HG03159 (cell line): ENCODE data around the gene UAP1L1.

Experiments
- ATAC-seq: cut with Tn5 transposase; IDR thresholded peaks from one replicate; pipeline ENCODE4 v1.9.1; 2021; ENCODE audit warnings: mild to moderate bottlenecking, moderate library complexity; ENCODE audit not compliant: unreplicated experiment

Gene UAP1L1

DNA sequence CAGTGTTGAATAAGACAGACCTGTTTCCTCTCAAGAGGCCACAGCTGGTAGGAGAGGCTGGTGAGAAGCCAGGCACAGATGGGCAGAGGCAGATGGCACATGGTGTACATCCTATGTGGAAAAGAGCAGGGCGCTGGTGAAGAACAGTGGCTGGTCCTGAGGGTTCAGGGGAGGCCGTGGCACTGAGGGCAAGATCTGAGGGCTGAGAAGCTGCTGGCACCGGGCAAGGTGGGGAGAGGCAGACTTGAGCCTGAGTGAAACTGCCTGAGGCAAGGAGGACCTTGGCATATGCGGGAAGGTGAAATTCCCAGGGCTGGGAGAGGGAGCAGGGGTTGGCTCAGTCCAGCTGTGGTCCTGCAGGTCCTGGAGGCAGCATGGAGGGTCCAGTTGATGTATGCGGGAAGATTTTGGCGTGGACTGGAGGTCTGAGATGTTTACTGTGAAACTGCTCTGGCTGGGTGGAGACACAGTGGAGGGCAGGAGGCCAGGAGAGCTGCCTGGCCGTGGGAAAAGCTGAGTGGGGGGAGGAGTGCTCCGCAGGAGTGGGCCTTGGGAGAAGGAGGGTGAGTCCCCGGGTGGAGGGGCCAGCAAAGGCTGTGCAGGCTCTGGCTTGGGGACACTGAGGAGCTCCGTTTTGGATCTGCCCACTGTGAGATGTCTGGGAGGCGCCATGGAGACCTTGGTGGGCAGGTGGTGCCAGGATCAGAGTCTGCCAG lies 12.1 kb downstream of the UAP1L1 start:
- ATAC-seq: no peak

DNA sequence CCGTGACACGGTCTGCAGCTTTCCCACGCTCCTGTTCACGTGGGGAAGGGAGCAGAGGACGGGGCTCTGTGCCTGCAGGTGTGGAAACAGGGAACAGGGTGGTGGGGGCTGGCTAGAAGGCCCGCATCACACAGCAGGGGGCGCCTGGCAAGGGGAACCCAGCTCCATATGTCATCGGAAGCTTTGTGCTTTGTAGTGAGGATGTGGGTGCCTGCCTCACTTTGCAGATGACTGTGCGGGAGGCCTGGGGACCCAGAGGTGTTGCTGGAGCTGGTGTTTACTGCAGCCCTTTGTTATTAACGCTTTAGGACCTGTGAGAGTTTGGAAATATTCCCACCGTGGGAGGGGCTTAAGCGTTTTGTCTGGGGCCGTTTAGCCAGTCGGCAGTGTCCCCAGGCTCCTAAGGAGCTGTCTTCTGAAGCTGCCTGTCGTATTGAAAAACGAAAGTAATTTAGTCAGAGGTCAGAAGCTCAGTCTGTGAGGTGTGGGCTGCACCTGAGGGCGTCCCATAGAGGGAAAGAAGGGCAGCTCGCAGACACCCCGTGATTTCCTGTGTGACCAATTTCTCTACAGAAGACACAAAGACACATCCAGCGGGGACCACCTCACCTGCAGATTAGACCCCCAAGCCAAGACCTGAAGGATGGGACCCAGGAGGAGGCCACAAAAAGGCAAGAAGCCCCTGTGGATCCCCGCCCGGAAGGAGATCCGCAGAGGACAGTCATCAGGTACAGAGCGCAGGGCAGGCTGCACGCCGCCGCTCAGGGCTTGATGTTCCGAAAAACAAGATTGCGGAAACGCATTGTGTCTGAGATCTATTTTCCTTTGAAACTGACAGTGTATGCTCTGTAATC lies 18.6 kb downstream of the UAP1L1 start:
- no peak for ATAC-seq

DNA sequence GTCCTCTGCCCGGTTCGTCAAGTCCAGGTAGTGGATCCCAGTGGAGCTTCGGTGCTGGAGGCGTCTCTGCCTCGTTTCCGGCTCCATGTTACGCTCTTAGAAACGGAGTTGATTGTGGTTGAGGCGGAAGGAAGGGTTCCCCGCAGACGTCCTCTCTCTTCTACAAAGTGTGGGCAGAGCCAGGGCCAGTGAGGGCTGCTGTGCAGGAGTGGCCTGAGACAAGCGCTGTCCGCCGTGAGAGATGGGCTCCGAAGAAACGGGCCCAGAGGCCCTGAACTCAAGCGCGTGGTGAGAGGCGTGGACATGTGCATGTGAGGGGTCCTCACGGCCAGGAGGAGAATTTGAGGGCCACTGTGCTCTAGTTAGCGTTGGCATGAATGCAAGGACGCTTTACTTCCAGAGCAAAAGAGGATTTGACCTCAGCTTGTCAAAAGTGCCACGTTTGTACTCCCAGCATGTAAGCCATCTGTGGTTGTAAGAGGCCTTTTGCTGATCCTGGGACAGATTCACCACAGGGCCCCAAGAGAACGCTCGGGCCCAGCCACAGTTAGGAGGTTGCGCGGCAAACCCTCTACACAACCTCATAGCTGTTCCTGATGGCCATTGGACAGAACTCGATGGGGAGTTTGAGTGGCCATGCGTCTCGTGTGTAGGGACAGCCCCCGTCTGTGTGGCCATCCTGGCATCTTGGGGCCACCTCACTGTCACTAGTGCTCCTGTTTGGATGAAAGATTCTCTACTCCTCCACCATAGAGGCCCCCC lies 19.6 kb downstream of the UAP1L1 start:
- ATAC-seq: no peak

DNA sequence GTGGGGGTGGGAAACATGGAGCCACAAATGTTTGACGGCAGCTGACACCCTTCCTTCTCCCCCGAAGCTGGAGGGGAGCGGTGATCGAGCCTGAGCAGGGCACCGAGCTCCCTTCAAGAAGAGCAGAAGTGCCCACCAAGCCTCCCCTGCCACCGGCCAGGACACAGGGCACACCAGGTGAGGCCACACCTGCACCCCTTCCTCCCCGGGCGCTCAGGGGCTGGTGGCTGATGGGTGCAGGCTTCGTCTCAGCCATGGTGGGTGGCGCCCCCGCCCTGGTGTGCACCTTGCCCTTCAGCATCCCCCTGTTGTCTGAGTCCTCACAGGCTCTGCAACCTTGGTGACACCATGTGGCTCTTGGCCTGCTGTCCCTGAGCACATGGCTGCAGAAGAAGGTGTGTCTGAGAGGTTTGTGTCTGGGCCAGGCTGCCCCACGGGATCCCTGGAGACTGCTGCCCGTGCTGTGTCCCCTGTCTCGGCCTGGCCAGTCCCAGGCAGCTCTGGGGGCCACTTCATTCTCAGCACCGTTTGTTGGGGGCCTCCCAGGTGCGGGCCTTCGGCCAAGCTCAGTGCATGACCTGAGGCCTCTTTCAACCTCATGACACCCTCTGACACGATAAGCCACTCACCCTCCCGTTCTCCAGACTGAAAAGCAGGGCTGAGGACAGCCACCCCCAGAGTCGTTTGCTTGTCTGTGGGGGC lies 20.6 kb downstream of the UAP1L1 start:
- ATAC-seq: no peak

DNA sequence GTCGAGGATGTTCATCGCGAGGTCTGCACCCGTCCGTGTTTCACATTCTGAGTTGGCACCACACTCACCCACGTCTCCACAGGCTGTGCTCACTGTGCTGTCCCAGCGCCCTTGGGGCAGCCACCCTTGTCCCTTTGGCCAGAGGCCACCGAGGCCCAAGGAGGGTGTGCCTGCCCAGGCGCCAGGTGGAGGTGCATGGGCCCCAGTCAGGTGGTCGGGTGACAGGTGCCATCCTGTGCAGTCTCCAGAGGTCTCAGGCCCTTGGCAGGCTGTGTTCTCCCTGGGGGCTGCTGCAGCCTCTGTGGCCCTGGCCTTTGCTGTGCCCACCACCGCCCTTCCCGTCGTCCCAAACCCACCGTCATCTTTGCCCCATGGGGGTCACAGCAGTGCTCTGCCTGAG lies 21.9 kb downstream of the UAP1L1 start:
- no peak for ATAC-seq

DNA sequence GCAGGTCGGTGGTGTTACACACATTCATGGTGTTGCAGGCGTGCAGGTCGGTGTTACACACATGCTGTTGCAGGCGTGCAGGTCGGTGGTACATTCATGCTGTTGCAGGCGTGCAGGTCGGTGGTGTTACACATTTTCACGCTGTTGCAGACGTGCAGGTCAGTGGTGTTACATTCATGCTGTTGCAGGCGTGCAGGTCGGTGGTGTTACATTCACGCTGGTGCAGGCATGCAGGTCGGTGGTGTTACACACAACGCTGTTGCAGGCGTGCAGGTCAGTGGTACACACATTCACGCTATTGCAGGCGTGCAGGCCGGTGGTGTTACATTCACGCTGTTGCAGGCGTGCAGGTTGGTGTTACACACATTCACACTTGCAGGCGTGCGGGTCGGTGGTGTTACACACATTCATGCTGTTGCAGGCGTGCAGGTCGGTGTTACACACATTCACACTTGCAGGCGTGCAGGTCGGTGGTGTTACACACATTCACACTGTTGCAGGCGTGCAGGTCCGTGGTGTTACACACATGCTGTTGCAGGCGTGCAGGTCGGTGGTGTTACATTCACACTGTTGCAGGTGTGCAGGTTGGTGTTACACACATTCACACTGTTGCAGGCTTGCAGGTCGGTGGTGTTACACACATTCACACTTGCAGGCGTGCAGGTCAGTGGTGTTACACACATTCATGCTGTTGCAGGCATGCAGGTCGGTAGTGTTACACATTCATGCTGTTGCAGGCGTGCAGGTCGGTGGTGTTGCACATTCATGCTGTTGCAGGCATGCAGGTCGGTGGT lies 26.1 kb downstream of the UAP1L1 start:
- no peak for ATAC-seq

DNA sequence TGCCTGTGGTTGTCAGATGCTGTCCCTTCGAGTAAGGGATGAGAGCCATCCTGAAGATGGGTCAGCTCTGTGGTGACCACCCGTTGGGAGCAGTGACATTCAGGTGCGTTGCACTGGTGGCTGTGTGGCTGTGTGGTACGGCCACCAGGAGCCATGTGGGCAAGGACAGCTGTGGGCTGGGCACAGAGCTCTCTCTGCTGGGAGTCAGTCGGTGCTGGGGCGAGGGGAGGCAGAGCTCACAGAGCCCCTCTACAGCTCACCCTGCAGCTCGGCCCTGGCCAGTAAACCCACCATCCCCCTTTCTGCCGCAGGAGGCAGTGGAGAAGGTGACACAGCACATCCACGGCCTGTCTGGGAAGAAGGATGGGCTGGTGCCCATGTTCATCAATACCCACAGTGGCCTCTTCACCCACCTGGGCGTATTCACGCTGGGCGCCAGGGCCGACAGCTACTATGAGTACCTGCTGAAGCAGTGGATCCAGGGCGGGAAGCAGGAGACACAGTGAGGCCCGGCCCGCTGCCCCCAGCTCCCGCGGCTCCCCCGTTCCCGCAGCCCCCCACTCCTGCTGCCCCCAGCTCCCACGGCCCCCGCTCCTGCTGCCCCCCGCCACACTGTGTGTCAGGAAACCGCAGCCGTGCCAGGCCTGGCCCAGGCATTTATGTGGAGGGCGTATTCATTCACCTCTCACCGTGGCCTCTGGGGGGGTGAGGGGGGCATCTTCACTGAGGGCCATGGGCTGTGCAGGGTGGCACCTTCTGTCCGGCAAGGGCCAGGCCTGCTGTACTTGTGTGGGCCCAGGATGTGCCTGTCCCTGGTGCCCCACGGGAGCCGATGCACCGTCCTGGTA lies 28.7 kb downstream of the UAP1L1 start:
- no peak for ATAC-seq

DNA sequence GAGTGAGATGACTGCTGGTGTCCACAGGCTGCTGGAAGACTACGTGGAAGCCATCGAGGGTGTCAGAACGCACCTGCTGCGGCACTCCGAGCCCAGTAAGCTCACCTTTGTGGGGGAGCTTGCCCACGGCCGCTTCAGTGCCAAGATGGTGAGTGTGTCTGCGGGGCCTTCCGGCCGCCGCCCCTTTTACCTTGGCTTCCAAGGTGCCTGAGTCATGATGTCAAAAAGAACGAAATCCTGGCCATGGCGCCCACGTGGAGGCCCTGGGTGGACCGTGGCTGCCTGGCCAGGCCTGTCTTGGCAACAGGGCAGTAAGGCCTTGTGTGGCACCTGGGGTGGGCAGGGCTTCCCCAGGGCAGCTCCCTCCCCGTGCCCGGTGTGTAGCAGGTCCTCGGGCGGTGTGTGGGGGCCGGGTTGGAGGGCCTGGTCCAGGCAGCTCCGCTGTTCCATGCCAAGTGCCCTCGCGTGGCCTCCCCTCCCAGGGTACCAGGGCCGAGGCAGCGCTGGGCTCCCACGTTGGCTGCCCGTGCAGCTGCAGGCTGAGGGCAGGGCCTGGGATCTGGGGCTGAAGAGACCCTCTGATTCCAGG lies 29.4 kb downstream of the UAP1L1 start:
- no peak for ATAC-seq

DNA sequence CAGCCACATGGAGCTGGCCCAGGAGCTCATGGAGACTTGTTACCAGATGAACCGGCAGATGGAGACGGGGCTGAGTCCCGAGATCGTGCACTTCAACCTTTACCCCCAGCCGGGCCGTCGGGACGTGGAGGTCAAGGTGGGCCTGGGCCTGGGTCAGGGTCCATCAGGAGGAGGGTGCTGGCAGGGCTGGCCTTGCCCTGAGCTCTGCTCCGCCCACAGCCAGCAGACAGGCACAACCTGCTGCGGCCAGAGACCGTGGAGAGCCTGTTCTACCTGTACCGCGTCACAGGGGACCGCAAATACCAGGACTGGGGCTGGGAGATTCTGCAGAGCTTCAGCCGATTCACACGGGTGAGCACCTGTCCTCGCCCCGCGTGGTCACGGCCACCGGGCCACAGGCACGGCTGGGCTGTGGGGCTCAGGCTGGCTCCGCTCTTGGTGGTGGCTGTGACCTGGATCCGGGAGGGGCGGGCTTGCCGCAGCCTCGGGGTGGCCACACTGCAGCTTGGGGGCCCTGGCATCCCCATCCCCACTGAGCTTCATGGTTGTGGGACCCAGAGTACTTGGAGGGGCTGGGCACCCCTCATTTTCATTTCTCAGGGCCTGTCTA lies 30.1 kb downstream of the UAP1L1 start:
- ATAC-seq: no peak

DNA sequence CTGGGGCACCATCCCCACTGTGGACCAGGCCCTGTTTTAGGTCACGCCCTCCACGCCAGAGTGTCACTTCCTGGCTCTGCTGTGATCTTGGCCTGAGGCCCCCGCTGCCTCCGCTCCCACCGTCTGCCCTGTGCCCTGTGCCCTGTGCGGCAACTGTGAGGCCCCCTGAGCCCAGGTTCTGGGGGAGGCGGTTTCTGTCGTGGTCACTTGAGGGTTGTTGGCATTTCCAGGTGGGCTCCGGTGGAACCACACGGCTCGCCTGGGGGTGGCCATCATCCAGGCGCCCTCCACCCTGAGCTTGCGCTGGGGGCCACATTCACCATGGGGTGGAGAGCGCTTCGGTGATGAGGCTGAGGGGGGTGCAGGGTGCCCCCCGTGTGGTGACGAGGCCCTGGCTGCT lies 30.7 kb downstream of the UAP1L1 start:
- no peak for ATAC-seq

DNA sequence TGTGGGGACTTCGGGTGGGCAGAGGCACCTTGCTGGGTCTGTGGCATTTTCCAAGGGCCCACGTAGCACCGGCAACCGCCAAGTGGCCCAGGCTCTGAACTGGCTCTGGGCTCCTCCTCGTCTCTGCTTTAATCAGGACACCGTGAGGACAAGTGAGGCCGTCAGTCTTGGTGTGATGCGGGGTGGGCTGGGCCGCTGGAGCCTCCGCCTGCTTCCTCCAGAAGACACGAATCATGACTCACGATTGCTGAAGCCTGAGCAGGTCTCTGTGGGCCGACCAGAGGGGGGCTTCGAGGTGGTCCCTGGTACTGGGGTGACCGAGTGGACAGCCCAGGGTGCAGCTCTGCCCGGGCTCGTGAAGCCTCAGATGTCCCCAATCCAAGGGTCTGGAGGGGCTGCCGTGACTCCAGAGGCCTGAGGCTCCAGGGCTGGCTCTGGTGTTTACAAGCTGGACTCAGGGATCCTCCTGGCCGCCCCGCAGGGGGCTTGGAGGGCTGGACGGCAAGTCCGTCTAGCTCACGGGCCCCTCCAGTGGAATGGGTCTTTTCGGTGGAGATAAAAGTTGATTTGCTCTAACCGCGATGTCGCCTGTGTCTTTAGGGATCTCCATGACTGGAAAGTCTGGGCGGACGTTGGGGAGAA lies 31.4 kb downstream of the UAP1L1 start:
- no peak for ATAC-seq

DNA sequence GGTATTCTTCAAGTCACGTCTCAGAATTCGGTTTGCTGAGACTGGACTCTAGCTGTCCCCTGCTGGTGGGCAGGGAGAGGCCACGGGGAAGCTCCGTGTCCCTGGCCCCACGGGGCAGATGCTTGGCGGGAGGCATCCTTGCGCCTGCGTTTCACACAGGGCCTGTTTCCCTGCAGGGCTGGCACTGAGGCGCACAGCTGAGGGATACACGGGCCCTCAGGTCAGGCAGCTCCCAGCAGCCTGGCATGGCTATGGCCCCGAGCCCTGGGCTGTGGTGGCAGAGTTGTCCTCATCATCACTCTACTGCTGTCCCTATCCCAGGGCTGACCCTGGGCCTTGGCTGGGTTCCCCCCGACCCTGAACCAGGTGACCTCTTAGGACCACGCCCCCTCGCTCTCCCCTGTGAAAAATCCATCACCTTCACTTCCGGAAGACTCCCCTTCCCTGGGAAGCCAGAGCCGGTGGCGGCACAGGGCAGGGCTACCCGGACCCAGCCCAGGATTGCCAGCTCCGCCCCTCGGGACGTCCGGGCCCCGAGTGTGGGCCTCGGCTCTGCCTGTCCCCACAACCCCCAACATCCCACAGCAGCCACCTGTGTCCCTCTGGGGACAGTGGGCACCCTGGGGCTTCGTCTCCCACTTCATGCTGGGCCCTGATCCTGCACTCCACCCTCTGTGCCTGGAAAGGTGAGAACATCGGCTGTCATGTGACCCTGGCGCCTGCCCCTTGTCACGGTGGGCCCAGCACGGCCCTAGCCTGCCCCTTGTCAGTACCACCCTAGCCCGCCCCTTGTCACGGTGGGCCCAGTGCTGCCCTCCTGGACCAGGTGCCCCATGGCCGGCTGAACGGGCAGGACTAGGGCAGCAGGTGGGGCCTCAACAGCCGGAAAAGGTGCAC lies 32.2 kb downstream of the UAP1L1 start:
- ATAC-seq: no peak

DNA sequence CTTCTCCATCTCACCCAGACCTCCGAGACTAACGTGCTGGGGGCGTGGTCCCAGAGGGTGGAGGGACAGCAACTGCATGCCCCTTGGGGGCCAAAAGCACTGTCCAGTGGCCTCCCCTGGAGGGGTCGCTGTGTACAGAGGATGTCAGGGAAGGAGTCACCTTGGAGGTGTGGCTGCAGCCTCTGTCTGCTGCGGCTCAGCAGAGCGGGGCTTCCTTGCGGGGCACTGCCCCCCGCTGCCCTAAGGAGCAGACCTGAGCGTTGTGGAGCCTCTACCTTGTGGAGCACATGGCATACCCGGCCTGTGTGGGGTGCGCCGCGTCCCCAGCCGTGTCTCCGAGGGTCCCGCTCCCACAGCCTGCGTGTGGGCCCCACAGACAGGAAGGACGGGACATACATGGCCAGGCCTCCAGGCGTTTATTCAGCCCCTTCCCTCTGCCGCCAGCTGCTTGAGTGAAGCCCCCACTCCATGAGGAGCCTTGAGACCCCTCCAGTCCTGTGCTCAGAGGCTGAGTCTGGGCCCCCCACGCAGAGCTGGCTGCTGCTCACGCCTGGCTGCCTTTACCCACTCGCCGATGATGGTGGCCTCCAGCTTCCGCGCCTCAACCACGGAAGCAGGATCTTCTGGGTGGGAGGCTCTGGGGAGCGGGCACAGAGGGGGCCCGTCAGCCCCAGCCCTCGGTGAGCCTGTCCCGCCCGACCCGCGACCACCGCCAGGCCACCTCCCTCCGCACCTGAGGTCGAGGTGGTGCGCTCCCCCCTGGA lies 33.0 kb downstream of the UAP1L1 start:
- ATAC-seq: no peak

DNA sequence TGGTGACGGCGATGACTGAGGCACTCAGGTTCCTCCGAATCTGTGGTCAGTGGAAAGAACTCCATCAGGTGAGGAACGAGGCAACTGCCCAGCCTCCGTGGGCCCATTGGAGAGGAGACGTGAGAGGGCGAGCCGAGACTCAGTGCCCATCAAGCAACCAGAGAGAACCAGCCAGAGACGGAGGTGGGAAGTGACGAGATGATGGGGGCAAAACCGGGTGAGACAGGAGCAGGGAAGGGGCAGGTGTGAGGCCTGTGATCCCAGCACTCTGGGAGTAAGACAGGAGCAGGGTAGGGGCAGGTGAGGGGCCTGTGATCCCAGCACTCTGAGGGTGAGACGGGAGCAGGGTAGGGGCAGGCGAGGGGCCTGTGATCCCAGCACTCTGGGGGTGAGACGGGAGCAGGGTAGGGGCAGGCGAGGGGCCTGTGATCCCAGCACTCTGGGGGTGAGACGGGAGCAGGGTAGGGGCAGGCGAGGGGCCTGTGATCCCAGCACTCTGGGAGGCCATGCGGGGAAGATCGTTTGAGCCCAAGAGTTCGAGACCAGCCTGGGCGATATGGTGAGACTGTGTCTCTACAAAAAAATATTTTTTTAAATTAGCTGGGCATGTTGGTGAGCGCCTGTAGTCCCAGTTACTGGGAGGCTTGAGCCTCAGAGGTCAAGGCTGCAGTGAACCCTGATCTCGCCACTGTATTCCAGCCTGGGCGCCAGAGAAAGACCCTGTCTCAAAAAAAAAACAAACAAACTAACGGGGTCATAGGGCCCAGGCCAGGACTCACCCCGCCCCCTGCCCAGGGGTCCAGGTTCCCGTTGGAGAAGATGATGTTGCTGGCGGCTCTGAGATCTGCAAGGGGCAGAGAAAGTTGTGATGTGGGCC lies 33.8 kb downstream of the UAP1L1 start:
- ATAC-seq: no peak

DNA sequence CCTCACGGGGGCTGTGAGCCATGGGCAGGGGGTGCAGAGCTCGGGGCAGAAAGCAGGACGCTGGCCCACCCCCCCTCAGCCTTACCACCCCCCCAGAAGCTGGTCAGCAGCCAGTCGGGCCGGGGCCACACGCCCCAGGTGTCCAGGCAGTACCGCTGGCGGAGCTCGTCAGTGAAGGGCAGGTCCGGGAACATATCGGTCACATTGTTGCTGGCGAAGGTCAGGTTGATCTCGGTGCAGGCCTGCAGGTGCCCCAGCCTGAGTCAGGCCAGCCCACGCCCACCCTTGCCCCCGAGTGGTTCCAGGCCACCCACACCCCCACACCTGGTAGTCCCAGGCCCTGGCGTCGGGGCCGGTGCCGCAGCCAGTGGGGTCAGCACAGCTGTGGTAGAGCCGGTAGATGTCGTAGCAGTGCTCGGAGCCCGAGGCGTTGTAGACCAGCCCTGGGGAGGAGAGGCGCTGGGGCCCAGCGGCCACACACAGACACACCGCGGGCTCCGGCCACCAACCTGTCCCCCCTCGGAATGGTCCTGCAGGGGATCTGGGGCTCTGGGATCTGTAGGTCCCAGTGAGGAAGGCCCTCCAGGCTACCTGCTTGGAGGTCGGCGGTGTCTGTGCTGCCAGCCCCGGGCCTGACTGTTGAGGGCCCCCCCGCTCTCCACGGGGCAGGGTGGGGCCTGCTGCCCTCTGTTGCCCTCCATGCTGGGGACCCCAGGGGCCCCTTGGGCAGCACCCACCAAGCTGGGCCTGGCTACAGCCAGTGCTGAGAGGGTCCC lies 34.7 kb downstream of the UAP1L1 start:
- no peak for ATAC-seq
